ENCODE measurements around the gene ZNHIT2. TPM values are rescaled to one million over a fixed set of nuclear protein-coding genes. Genes with fewer than 3 reads are reported as not detected.

The ZNHIT2 gene
- total RNA-seq, 2 donors from 2014 or later: 6.3 to 10.0 TPM

DNA sequence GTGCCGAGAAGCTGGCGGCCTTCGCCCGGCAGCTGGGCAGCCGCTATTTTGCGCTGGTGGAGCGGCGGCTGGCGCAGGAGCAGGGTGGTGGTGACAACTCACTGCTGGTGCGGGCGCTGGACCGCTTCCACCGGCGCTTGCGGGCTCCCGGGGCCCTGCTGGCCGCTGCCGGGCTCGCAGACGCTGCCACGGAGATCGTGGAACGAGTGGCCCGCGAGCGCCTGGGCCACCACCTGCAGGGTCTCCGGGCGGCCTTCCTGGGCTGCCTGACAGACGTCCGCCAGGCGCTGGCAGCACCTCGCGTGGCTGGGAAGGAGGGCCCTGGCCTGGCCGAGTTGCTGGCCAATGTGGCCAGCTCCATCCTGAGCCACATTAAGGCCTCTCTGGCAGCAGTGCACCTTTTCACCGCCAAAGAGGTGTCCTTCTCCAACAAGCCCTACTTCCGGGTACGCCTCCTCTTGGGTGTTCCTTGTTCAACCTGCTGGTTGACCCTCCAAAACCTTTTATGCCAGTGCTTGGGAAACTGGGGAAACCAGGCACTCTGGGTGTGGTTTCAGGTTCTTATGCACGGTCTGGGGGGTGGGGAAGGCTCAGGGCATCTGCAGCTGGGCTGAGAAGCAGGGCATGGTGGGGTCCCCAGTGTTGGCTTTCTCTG is 8.9 kb downstream of the ZNHIT2 start:
- H3K9me3 Mint-ChIP-seq: no peaks in the 10 kb centered on the region

DNA sequence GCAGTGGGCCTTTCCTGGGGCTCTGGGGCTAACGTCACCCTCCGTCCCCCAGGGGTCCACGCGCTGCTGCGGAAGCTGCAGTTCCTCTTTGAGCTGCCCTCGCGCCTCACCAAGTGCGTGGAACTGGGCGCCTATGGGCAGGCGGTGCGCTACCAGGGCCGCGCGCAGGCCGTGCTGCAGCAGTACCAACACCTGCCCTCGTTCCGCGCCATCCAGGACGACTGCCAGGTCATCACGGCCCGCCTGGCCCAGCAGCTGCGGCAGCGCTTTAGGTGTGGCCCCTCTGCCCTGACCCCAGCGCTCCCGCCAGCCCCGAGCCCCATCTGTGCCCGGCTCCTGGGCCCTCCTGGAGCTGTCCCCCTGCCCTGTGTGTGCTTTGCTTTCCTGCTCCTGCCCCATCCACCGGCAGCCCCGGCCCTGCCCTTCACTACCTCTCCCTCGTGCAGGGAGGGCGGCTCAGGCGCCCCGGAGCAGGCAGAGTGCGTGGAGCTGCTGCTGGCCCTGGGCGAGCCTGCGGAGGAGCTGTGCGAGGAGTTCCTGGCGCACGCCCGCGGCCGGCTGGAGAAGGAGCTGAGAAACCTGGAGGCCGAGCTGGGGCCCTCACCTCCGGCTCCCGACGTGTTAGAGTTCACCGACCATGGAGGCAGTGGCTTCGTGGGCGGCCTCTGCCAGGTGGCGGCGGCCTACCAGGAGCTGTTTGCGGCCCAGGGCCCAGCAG is 9.6 kb downstream of the ZNHIT2 start:
- H3K27ac Mint-ChIP-seq: no peak overlapping the region
- no peak for ATAC-seq (replicated peaks)
- H3K4me1 Mint-ChIP-seq: peaks cover 4% of the 10 kb centered on the region
- peaks cover 42% of the 10 kb centered on the region for H3K36me3 Mint-ChIP-seq (ENCODE audit: low read depth)
- H3K27me3 Mint-ChIP-seq: no peaks in the 10 kb centered on the region
- H3K4me3 Mint-ChIP-seq: no peak overlapping the region
- no peaks in the 10 kb centered on the region for H3K9me3 Mint-ChIP-seq

More for the DNA sequence above, 8.9 kb downstream of the ZNHIT2 start:
- Mint-ChIP-seq H3K4me1 (peaks cover 8% of the 10 kb centered on the region), H3K27ac (no peak overlapping the region), H3K36me3 (ENCODE audit: low read depth) (peaks cover 35% of the 10 kb centered on the region), H3K4me3 (no peak overlapping the region), H3K27me3 (no peaks in the 10 kb centered on the region)
- no peak for ATAC-seq (replicated peaks)

DNA sequence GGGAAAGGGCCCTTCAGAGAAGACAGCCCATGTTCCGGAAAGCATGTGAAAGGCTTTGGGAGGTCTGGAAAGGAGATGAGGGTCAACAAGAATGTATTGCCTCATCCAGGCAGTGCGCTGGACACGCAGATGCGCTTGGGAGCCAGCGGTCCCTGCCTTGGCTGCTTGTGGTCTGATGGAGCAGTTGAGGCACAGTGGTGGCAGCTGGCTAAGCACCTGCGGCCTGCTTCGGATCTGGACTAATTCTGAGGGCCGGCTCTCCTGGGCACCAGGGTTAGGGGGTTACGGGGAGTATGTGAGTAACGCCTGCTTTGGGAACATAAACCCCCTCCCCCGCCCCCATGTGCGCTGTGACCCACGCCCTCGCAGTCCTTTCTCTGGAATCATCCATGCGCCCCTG is 10.4 kb downstream of the ZNHIT2 start:
- no peak overlapping the region for H3K27ac Mint-ChIP-seq
- H3K4me3 Mint-ChIP-seq: no peak overlapping the region
- no peaks in the 10 kb centered on the region for H3K27me3 Mint-ChIP-seq
- H3K4me1 Mint-ChIP-seq: peaks cover 4% of the 10 kb centered on the region
- H3K9me3 Mint-ChIP-seq: no peaks in the 10 kb centered on the region
- peaks cover 43% of the 10 kb centered on the region for H3K36me3 Mint-ChIP-seq (ENCODE audit: low read depth)
- no peak for ATAC-seq (replicated peaks)

DNA sequence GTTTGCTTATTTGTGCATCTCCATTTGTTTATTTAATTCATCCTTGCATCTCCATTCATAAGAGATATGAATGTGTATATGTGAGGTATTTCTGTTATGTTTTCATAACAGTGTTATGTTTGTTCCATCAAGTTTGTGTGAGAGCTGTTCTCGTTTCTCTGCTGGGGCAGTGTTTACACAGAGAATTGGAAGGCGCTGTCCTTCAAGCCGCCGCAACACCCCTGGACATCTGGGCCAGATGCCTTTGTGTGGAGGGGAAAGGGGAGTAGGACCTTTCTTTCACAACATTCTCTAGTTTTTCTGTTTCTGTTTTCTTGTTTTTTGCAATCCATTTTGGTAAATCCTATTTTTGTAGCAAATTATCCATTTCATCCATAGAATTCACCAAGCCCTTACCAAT is 12.9 kb downstream of the ZNHIT2 start:
- Mint-ChIP-seq H3K4me1 (peaks cover 4% of the 10 kb centered on the region), H3K27ac (peak overlapping the region; percentile 78), H3K9me3 (no peaks in the 10 kb centered on the region), H3K36me3 (ENCODE audit: low read depth) (peaks cover 44% of the 10 kb centered on the region), H3K4me3 (no peak overlapping the region), H3K27me3 (no peaks in the 10 kb centered on the region)
- ATAC-seq (replicated peaks): no peak

DNA sequence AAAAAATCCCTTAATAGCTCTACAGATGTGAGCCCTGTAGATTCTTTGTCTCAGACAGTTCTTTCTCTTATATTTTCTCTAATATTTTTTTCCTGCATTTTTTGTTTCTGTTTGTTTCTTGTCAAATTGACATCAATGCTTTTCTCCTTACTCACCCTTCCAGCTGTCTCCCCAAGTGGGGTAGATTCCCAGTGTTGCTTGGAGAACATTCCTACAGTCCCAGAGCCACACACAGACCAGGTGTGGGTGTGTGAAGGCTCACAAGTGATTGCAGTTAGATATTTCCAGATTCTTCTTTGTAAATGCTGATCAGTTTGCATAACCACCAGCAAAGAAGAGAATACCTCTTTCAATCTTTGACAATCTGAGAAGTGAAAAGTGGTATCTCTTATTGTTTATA is 14.0 kb downstream of the ZNHIT2 start:
- no peak for ATAC-seq (replicated peaks)
- Mint-ChIP-seq H3K9me3 (no peaks in the 10 kb centered on the region), H3K4me3 (no peak overlapping the region), H3K4me1 (peaks cover 9% of the 10 kb centered on the region), H3K27me3 (no peaks in the 10 kb centered on the region), H3K36me3 (ENCODE audit: low read depth) (peaks cover 53% of the 10 kb centered on the region), H3K27ac (peak overlapping the region; percentile 78)

DNA sequence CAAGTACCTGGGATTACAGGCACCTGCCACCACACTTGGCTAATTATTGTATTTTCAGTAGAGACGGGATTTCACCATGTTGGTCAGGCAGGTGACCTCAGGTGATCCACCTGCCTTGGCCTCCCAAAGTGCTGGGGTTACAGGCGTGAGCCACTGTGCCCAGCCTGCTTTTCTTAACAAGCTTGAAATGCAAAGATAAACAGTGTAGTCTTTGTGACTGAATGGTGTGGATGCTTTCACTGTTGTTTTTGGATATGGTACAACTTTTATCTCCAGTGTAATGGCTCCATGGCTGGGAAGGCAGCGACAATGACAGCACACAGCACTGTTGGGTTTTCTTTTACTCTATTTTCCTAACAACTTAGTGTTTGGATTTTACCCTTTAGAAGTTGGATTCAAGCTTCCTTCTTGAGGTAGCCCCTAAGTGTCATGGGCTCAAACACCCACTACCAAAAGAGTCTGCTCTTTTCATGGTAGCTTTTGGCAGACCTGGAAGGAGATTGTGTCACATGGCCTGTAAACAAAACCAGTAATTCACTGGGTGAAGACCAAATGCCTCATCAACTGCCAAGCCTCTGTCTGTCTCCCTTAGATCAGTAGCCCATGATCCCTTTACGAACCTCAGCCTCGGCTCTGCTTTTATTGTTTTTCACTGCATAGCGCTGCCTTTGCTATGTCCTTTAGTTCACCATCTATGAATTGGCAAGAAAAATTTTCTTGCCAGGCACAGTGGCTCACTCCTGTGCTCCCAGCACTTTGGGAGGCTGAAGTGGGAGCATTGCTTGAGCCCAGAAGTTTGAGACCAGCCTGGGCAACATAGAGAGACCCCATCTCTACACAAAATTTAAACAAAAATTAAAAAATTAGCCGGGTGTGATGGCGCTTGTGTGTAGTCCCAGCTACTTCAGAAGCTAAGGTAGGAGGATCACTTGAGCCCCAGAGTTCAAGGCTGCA is 15.1 kb downstream of the ZNHIT2 start:
- Mint-ChIP-seq H3K27ac (no peak overlapping the region), H3K27me3 (no peaks in the 10 kb centered on the region), H3K9me3 (no peaks in the 10 kb centered on the region), H3K4me3 (no peak overlapping the region), H3K36me3 (ENCODE audit: low read depth) (peaks cover 63% of the 10 kb centered on the region), H3K4me1 (peaks cover 13% of the 10 kb centered on the region)
- ATAC-seq (replicated peaks): no peak

DNA sequence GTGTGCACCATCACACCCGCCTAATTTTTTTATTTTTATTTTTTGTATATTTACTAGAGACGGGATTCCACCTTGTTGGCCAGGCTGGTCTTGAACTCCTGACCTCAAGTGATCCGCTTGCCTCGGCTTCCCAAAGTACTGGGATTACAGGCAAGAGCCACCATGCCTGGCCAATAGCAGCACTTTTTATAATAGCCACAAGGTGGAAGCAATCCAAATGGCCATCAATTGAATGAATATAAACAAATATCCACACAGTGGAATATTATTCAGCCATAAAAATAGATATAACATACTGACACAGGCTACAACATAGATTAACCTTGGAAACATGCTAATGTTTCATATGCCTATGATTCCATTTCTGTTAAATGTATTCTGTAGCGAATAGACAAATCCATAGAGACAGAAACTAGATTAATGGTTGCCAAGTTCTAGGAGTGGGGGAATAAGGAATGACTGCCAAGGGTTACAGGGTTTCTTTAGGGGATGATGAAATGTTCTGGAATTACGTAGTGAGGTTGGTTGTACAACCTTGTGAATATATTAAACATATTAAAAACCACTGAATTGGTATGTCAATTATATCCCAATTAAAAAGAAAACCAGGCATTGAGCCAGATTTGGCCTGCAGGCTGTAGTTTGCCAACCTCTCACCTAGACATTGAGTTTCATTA is 16.7 kb downstream of the ZNHIT2 start:
- H3K4me1 Mint-ChIP-seq: peaks cover 11% of the 10 kb centered on the region
- H3K27me3 Mint-ChIP-seq: no peaks in the 10 kb centered on the region
- H3K36me3 Mint-ChIP-seq (ENCODE audit: low read depth): peaks cover 55% of the 10 kb centered on the region
- no peaks in the 10 kb centered on the region for H3K9me3 Mint-ChIP-seq
- no peak overlapping the region for H3K27ac Mint-ChIP-seq
- no peak for ATAC-seq (replicated peaks)
- H3K4me3 Mint-ChIP-seq: no peak overlapping the region

DNA sequence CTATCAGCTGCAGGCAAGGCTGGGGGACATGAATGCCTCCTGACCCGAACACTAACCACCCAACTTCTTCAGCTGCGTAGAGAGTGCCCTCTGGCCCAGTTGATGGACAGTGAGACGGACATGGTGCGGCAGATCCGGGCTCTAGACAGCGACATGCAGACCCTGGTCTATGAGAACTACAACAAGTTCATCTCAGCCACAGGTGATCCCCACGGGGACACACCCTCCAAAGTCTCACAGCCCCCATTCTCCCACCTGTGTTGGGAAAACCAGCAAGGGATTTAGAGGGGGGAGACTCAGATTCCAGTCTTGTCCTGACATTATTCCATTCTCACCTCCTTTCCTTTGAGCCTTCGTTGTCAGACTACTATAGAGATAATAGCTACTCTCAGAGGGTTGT is 20.6 kb downstream of the ZNHIT2 start:
- ATAC-seq (replicated peaks): peak; percentile 0
- H3K4me3 Mint-ChIP-seq: peak overlapping the region; percentile 84
- peaks cover 13% of the 10 kb centered on the region for H3K4me1 Mint-ChIP-seq
- peak overlapping the region; percentile 88 for H3K27ac Mint-ChIP-seq
- no peaks in the 10 kb centered on the region for H3K27me3 Mint-ChIP-seq
- no peaks in the 10 kb centered on the region for H3K9me3 Mint-ChIP-seq
- H3K36me3 Mint-ChIP-seq (ENCODE audit: low read depth): peaks cover 25% of the 10 kb centered on the region

DNA sequence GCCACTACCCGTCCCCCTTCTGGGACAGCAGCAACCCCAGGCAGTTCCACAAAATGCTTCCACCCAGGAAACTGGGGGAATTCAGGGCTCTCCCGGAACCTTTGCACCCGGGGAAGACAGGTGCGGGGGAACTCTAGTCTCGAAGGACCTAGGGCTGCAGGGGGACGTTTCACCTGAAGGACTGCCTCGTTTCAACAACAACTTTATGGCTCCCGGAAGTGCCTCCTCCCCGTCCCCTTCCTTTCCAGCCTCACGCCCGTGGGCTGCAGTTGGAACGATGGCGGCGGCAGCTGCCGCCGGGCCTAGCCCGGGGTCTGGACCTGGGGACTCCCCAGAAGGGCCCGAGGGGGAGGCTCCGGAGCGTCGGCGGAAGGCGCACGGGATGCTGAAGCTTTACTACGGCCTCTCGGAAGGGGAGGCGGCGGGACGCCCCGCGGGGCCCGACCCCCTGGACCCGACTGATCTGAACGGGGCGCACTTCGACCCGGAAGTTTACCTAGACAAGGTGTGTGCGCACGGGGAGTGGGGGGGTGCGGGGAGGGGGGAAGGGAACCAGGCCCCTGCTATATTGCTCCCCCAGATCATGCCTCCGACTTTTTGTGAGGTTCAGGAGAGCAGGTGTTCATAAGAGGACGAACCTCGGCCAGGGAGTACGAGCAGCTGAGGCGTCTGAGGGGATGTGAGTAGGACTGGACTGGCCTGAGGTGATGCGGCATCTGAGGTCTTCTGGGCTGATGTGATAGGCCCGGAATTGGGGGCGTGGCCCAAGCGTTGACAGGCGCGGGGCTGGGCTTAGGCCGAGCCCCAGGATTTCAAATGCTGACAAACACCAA is 21.3 kb downstream of the ZNHIT2 start, which contains the start of gene VPS51:
VPS51 (plus strand) TSS at position 241 of the 833 bp plus-strand sequence; CDS start at position 278, 37 bp downstream.
- Mint-ChIP-seq H3K27me3 (no peaks in the 10 kb centered on the region), H3K9me3 (no peaks in the 10 kb centered on the region), H3K4me3 (peak within 1 kb of the TSS; percentile 84), H3K27ac (peak within 1 kb of the TSS; percentile 88), H3K36me3 (ENCODE audit: low read depth) (peaks cover 25% of the 10 kb centered on the region), H3K4me1 (peaks cover 13% of the 10 kb centered on the region)
- ATAC-seq (replicated peaks): peak; percentile 100

DNA sequence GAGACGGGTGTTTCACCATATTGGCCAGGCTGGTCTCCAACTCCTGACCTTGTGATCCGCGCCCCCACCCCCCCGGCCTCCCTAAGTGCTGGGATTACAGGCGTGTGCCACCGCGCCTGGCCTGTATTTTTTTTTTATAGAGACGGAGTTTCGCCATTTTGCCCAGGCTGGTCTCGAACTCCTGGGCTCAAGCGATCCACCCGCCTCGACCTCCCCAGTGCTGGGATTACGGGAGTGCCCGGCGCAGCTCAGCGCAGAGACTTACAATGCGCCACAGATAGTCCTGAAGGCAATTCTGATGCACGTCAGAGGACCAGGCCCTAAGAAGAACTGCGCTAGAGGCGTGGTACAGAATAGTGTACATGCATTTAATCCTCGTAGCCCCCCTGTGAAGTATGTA is 22.1 kb downstream of the ZNHIT2 start:
- Mint-ChIP-seq H3K27ac (peak overlapping the region; percentile 88), H3K27me3 (no peaks in the 10 kb centered on the region), H3K4me3 (peak overlapping the region; percentile 84), H3K9me3 (no peaks in the 10 kb centered on the region), H3K4me1 (peaks cover 13% of the 10 kb centered on the region), H3K36me3 (ENCODE audit: low read depth) (peaks cover 21% of the 10 kb centered on the region)
- ATAC-seq (replicated peaks): no peak

DNA sequence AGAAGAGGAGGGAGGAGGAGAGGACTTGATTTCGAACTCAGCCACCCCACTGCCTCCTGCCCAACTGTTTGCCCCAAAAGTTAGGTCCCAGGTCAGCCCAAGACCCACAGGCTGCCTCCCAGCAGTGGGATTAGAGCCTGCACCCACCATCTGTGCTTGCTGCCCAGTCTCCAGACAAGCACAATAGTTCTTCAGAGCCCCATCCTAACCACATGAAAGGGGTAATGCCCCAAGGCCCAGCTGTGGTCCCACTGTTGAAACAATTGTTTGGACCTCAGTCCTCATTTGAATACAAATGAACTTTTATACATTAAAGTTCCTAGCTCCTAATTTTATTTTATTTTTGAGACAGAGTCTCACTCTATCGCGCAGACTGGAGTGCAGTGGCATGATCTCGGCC is 26.9 kb downstream of the ZNHIT2 start:
- Mint-ChIP-seq H3K27ac (no peak overlapping the region), H3K4me3 (no peak overlapping the region), H3K9me3 (no peaks in the 10 kb centered on the region), H3K27me3 (no peaks in the 10 kb centered on the region), H3K36me3 (ENCODE audit: low read depth) (peaks cover 34% of the 10 kb centered on the region), H3K4me1 (peaks cover 9% of the 10 kb centered on the region)
- ATAC-seq (replicated peaks): no peak

DNA sequence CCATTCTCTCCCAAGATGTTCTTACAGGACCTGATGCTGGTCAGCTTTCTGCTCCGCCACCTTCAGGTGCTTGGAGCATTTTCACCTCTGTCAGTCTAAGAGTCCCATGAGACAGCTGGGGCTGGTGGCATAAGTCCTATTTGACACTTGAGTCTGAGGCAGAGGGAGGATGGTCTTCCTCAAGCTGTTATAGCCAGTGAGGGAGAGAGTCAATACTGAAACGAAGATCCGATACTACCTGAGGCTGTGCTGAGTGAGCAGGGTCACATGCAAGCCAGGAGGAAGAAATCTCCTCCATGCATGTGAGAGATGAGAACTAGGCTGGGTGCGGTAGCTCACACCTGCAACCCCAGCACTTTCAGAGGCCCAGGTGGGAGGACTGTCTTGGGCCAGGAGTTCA is 27.9 kb downstream of the ZNHIT2 start:
- Mint-ChIP-seq H3K9me3 (no peaks in the 10 kb centered on the region), H3K27me3 (no peaks in the 10 kb centered on the region), H3K36me3 (ENCODE audit: low read depth) (peaks cover 43% of the 10 kb centered on the region), H3K4me3 (no peak overlapping the region), H3K4me1 (peaks cover 11% of the 10 kb centered on the region), H3K27ac (peak overlapping the region; percentile 33)
- no peak for ATAC-seq (replicated peaks)

DNA sequence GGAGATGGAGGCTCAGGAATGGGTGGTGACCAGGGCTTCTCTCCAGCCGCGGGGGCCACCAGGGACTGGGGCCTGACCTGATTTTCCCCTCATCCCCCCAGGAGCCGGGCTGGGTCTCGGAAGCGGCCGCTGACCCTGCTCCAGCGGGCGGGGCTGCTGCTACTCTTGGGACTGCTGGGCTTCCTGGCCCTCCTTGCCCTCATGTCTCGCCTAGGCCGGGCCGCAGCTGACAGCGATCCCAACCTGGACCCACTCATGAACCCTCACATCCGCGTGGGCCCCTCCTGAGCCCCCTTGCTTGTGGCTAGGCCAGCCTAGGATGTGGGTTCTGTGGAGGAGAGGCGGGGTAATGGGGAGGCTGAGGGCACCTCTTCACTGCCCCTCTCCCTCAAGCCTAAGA is 29.7 kb downstream of the ZNHIT2 start:
- Mint-ChIP-seq H3K27me3 (no peaks in the 10 kb centered on the region), H3K9me3 (no peaks in the 10 kb centered on the region), H3K27ac (no peak overlapping the region), H3K4me1 (peaks cover 25% of the 10 kb centered on the region), H3K4me3 (no peak overlapping the region), H3K36me3 (ENCODE audit: low read depth) (peaks cover 61% of the 10 kb centered on the region)
- ATAC-seq (replicated peaks): no peak

Data from activated T-helper 17 cell treated with anti-CD3 and anti-CD28 coated beads, Interleukin-2, amount 50 U/mL, for 72 hours (primary cell).